GM13976 (cell line): ENCODE measurements around the gene TP53TG5.

Experiments used
- DNase-seq: peaks from one replicate; pipeline ENCODE4 v3.0.0; 2012; ENCODE audit warnings: low spot score
- in situ Hi-C: fragments of 300-500 bp; cut with MboI; formaldehyde crosslinking; loops from one replicate; pipeline ENCODE4 v1.12.0; 2022; ENCODE audit warnings: low sequenced_read_pairs, mixed read lengths, inconsistent platforms; ENCODE audit not compliant: unreplicated experiment
- TF ChIP-seq, protein P1 (sequence below): IDR thresholded peaks from 2 replicates; pipeline ENCODE4 v1.5.1; 2012; ENCODE audit warnings: borderline replicate concordance, mild to moderate bottlenecking; ENCODE audit not compliant: insufficient read depth; ENCODE audit errors: extremely low read depth, missing control alignments, control extremely low read depth

TP53TG5 gene

DNA sequence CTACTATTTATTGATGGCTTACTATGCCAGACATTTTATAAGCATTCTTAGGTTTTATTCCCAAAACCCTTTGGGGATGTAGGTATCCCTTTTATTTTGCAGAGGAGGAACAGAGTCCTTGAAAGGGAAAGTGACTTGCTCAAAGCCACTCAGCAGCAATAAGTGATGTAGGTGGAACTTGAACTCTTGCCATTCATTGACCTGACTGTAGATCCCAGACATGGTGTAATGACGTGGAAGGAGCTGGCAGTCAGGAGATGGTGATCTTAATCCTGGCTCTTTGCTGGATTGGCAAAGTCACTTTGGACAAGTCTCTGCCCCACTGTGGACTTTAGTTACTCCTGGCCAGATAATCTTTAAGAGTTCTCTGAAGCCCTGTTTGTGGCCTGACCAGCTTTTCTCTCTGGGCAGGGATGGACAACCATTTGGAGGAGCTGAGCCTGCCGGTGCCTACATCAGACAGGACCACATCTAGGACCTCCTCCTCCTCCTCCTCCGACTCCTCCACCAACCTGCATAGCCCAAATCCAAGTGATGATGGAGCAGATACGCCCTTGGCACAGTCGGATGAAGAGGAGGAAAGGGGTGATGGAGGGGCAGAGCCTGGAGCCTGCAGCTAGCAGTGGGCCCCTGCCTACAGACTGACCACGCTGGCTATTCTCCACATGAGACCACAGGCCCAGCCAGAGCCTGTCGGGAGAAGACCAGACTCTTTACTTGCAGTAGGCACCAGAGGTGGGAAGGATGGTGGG is 31.6 kb upstream of the TP53TG5 start:
- TF ChIP-seq, protein P1, sequence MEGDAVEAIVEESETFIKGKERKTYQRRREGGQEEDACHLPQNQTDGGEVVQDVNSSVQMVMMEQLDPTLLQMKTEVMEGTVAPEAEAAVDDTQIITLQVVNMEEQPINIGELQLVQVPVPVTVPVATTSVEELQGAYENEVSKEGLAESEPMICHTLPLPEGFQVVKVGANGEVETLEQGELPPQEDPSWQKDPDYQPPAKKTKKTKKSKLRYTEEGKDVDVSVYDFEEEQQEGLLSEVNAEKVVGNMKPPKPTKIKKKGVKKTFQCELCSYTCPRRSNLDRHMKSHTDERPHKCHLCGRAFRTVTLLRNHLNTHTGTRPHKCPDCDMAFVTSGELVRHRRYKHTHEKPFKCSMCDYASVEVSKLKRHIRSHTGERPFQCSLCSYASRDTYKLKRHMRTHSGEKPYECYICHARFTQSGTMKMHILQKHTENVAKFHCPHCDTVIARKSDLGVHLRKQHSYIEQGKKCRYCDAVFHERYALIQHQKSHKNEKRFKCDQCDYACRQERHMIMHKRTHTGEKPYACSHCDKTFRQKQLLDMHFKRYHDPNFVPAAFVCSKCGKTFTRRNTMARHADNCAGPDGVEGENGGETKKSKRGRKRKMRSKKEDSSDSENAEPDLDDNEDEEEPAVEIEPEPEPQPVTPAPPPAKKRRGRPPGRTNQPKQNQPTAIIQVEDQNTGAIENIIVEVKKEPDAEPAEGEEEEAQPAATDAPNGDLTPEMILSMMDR = no peak
- in situ Hi-C loops = no loop called here
- DNase-seq = no peak

DNA sequence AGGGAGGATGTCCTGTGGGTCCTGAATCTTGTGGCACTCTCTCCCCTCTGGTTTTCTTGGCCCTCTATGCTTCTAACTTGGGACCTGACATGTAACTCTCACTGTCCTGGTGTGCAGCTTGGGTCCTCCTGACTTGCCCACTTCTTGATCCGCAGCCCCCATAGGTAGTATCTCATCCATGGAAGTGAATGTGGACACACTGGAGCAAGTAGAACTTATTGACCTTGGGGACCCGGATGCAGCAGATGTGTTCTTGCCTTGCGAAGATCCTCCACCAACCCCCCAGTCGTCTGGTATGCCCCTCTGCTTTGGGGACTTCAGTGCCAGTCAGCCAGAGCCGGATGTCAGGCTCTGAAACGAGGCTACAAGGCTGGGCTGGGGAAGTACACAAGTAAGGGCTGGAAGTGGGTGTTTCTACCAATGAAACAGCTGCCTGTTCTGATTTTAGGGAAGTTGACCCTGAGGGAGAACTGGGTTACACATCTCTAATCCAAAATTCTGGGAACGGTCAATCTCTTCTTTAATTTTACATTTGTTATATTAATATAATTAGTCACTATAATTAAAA is 30.6 kb upstream of the TP53TG5 start:
- TF ChIP-seq, protein P1 = no peak
- DNase-seq = peak; percentile 30
- in situ Hi-C loops = no loop called here

DNA sequence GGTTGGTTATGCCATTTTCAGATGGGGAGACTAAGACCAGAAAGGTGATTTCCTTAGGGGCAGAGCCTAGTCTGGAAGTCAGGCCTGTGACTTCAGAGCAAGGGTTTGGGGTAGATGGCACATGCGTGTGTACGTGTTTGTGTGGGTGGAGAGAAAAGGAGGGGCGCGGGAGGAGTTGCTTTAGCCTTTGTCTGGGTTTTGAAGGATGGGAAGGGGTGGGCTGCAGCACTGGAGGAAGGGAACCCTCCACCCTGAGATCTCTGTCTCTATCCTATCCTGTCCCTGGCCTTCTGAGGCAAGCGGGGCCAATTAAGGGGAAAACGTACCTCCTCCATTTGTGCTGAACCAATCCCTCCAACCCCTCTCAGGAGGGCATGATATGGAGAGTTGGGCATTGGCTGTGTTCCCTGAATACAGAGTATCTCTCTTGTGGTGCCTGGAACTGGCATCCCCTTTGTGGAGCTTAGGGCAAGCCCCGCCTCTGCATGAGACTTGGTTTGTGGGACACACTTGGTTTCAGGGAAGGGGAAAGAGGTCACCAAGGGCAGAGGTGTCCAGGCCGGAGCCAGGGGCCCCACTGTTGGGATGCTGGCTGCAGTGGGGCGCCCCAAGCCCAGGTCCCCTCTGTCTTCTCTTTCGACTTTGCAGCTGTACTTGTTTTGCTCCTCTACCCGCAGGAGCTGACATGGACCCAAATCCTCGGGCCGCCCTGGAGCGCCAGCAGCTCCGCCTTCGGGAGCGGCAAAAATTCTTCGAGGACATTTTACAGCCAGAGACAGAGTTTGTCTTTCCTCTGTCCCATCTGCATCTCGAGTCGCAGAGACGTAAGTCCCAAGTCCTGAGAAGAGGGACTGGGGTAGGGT is 29.9 kb upstream of the TP53TG5 start, which contains the start of gene DBNDD2:
Gene DBNDD2 (plus strand): TSS at position 507 of the 863 bp plus-strand sequence. CDS start 179 bp downstream, at position 686.
- TF ChIP-seq, protein P1 = no peak
- in situ Hi-C loops = no loop called here
- no peak for DNase-seq

DNA sequence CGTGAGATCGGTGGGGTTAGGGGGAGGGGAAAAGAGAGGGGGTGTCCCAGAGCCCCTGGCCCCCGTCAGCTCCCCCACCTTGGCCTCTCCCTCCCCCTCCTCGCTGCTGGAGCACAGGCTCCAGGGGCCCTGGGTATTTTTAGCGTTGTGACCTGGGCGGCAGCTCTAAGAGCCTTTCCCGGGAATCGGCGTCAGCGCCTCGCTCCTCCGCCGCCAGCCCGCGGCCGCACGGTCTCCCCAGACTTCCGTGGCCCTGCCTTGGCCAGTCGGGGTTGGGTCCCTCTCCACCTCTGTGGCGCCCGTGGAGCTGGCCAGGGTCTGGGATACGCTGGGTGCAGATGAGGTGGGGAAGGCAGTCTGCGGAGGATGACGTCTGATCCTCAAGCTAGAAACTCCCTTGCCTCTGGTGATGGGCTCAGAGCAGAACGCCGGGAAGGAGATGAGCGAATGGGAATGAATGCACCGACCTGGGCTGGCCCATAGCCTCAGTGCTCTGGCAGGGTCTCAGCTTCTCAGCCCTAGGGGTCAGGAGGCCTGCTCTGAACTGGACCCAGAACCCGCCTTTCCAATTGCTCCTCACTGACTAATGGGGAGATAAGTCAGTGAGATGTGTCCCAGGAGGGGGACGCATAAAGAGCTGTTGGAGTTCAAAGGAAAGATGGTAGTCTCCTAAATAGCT is 29.1 kb upstream of the TP53TG5 start:
- TF ChIP-seq, protein P1 = no peak
- DNase-seq = peak; percentile 27
- in situ Hi-C loops = no loop called here

DNA sequence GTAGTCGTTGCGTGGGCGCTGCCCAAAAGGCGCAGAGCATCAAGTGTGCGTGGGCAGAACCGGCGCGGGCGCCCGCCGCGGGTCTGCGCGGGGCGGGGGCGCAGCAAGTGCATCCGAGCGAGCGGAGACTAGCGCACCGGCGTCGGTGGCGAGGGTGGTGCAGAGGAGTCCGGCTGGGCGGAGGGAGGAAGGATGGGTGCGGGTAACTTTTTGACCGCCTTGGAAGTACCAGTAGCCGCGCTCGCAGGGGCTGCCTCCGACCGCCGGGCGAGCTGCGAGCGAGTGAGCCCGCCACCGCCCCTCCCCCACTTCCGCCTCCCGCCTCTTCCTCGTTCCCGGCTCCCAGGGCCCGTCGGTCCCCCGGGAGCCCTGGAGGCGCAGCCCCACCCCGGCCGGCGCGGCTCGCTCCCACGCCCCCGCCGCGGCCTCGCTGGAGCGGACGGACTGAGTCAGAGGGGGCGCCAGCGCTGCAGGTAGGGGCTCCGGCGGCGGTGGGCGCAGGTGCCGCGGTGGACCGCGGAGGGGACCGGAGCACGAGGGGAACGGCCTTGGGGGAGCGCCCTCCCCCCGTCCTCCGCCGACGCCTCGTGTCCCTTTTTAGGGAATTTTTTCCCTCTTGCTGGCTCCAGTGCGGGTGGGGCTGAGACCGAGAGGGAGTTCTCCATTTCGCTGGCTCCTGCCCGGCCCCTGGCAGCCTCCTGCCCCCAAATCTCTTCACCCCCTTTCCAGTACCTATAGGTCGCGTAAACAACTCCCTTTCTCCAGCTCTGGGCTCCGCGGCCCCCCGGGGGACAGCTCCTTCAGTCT is 28.3 kb upstream of the TP53TG5 start:
- in situ Hi-C loops = no loop called here
- TF ChIP-seq, protein P1 = no peak
- DNase-seq = peak; percentile 64
